ENCODE measurements around the gene WWOX.

The WWOX gene

GRCh38 chr16:78560997-78561396, 461.5 kb downstream of the WWOX start:
- Histone ChIP-seq H3K9me3 (ENCODE audit: insufficient read depth, low read length, severe bottlenecking) (no peaks in the 10 kb centered on the region), H3K9ac (ENCODE audit: low read depth, low read length) (no peak overlapping the region), H3K4me3 (ENCODE audit: low read depth in 1 of 2, low read length in 2 of 2) (no peak overlapping the region), H3K36me3 (ENCODE audit: insufficient read depth, low read length) (no peaks in the 10 kb centered on the region), H3K27ac (ENCODE audit: low read length) (no peak overlapping the region), H3K4me2 (ENCODE audit: insufficient read depth, low read length) (no peak overlapping the region), H2AFZ (ENCODE audit: low read depth, low read length) (no peak overlapping the region), H4K20me1 (ENCODE audit: insufficient read depth, low read length) (no peaks in the 10 kb centered on the region), H3K4me1 (ENCODE audit: insufficient read depth, low read length) (peaks cover 10% of the 10 kb centered on the region), H3K27me3 (ENCODE audit: insufficient read depth, low read length, poor library complexity) (no peaks in the 10 kb centered on the region), H3K79me2 (ENCODE audit: insufficient read depth, low read length) (no peaks in the 10 kb centered on the region)
- DNase-seq (no peak), ATAC-seq (ENCODE audit: insufficient read depth, low read depth) (no peak)
- no peak for TF ChIP-seq EZH2 (IDR thresholded peaks at IDR 0.05; ENCODE audit: borderline replicate concordance, low read depth, low read length, severe bottlenecking)
- TF ChIP-seq, protein P1, sequence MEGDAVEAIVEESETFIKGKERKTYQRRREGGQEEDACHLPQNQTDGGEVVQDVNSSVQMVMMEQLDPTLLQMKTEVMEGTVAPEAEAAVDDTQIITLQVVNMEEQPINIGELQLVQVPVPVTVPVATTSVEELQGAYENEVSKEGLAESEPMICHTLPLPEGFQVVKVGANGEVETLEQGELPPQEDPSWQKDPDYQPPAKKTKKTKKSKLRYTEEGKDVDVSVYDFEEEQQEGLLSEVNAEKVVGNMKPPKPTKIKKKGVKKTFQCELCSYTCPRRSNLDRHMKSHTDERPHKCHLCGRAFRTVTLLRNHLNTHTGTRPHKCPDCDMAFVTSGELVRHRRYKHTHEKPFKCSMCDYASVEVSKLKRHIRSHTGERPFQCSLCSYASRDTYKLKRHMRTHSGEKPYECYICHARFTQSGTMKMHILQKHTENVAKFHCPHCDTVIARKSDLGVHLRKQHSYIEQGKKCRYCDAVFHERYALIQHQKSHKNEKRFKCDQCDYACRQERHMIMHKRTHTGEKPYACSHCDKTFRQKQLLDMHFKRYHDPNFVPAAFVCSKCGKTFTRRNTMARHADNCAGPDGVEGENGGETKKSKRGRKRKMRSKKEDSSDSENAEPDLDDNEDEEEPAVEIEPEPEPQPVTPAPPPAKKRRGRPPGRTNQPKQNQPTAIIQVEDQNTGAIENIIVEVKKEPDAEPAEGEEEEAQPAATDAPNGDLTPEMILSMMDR (IDR thresholded peaks at IDR 0.05; ENCODE audit: borderline replicate concordance, extremely low read depth, low read length, poor library complexity, severe bottlenecking) = no peak

- ATAC-seq (ENCODE audit: insufficient read depth, low read depth) (no peak), DNase-seq (no peak)
- TF ChIP-seq, protein P1 (IDR thresholded peaks at IDR 0.05; ENCODE audit: borderline replicate concordance, extremely low read depth, low read length, poor library complexity, severe bottlenecking) = no peak
- no peak for TF ChIP-seq EZH2 (IDR thresholded peaks at IDR 0.05; ENCODE audit: borderline replicate concordance, low read depth, low read length, severe bottlenecking)
- H3K79me2 ChIP-seq (ENCODE audit: insufficient read depth, low read length) = no peaks in the 10 kb centered on the region
- no peaks in the 10 kb centered on the region for H3K27me3 ChIP-seq (ENCODE audit: insufficient read depth, low read length, poor library complexity)
- H3K4me3 ChIP-seq (ENCODE audit: low read depth in 1 of 2, low read length in 2 of 2) = no peak overlapping the region
- no peak overlapping the region for H3K27ac ChIP-seq (ENCODE audit: low read length)
- peaks cover 22% of the 10 kb centered on the region for H3K4me1 ChIP-seq (ENCODE audit: insufficient read depth, low read length)
- no peaks in the 10 kb centered on the region for H3K9me3 ChIP-seq (ENCODE audit: insufficient read depth, low read length, severe bottlenecking)
- no peaks in the 10 kb centered on the region for H3K36me3 ChIP-seq (ENCODE audit: insufficient read depth, low read length)
- H4K20me1 ChIP-seq (ENCODE audit: insufficient read depth, low read length) = no peaks in the 10 kb centered on the region
- H2AFZ ChIP-seq (ENCODE audit: low read depth, low read length) = no peak overlapping the region
- H3K4me2 ChIP-seq (ENCODE audit: insufficient read depth, low read length) = no peak overlapping the region
- H3K9ac ChIP-seq (ENCODE audit: low read depth, low read length) = no peak overlapping the region
Observed at GRCh38 chr16:78562111-78562510, 462.7 kb downstream of the WWOX start.

DNA sequence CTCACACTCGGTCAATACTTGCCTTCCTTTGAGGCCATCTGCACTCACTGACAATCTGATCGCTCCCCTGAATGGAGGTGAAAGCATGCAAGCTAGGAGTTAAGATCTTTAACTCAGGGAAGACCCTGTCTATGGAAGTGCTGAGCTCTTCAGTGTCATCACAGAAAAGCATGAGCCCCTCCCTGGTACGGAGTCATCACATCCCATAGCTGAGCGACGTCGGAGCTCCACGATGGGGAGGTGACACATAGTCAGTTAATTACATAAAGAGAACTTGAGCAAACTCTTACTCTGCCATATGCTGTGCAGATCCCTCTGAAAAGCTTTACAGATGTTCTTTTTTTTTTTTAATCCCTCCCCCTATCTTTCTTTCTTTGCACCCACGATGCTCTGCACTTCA, 463.2 kb downstream of the WWOX start:
- no peaks in the 10 kb centered on the region for H3K79me2 ChIP-seq (ENCODE audit: insufficient read depth, low read length)
- H3K27ac ChIP-seq (ENCODE audit: low read length) = no peak overlapping the region
- no peak for ATAC-seq (ENCODE audit: insufficient read depth, low read depth)
- H3K4me3 ChIP-seq (ENCODE audit: low read depth in 1 of 2, low read length in 2 of 2) = no peak overlapping the region
- no peak for TF ChIP-seq EZH2 (IDR thresholded peaks at IDR 0.05; ENCODE audit: borderline replicate concordance, low read depth, low read length, severe bottlenecking)
- TF ChIP-seq, protein P1 (IDR thresholded peaks at IDR 0.05; ENCODE audit: borderline replicate concordance, extremely low read depth, low read length, poor library complexity, severe bottlenecking) = no peak
- H3K9ac ChIP-seq (ENCODE audit: low read depth, low read length) = no peak overlapping the region
- H3K4me2 ChIP-seq (ENCODE audit: insufficient read depth, low read length) = no peak overlapping the region
- H3K9me3 ChIP-seq (ENCODE audit: insufficient read depth, low read length, severe bottlenecking) = no peaks in the 10 kb centered on the region
- no peaks in the 10 kb centered on the region for H3K27me3 ChIP-seq (ENCODE audit: insufficient read depth, low read length, poor library complexity)
- peaks cover 25% of the 10 kb centered on the region for H3K4me1 ChIP-seq (ENCODE audit: insufficient read depth, low read length)
- H4K20me1 ChIP-seq (ENCODE audit: insufficient read depth, low read length) = no peaks in the 10 kb centered on the region
- H2AFZ ChIP-seq (ENCODE audit: low read depth, low read length) = no peak overlapping the region
- H3K36me3 ChIP-seq (ENCODE audit: insufficient read depth, low read length) = no peaks in the 10 kb centered on the region
- no peak for DNase-seq

- TF ChIP-seq, protein P1 (IDR thresholded peaks at IDR 0.05; ENCODE audit: borderline replicate concordance, extremely low read depth, low read length, poor library complexity, severe bottlenecking) = no peak
- no peak for TF ChIP-seq EZH2 (IDR thresholded peaks at IDR 0.05; ENCODE audit: borderline replicate concordance, low read depth, low read length, severe bottlenecking)
- H3K9me3 ChIP-seq (ENCODE audit: insufficient read depth, low read length, severe bottlenecking) = no peaks in the 10 kb centered on the region
- no peaks in the 10 kb centered on the region for H4K20me1 ChIP-seq (ENCODE audit: insufficient read depth, low read length)
- H3K27ac ChIP-seq (ENCODE audit: low read length) = no peak overlapping the region
- peaks cover 25% of the 10 kb centered on the region for H3K4me1 ChIP-seq (ENCODE audit: insufficient read depth, low read length)
- no peak for DNase-seq
- H2AFZ ChIP-seq (ENCODE audit: low read depth, low read length) = no peak overlapping the region
- H3K36me3 ChIP-seq (ENCODE audit: insufficient read depth, low read length) = no peaks in the 10 kb centered on the region
- no peak overlapping the region for H3K4me3 ChIP-seq (ENCODE audit: low read depth in 1 of 2, low read length in 2 of 2)
- no peak overlapping the region for H3K4me2 ChIP-seq (ENCODE audit: insufficient read depth, low read length)
- H3K79me2 ChIP-seq (ENCODE audit: insufficient read depth, low read length) = no peaks in the 10 kb centered on the region
- no peaks in the 10 kb centered on the region for H3K27me3 ChIP-seq (ENCODE audit: insufficient read depth, low read length, poor library complexity)
- no peak overlapping the region for H3K9ac ChIP-seq (ENCODE audit: low read depth, low read length)
- no peak for ATAC-seq (ENCODE audit: insufficient read depth, low read depth)
Observed at GRCh38 chr16:78563905-78564304, 464.5 kb downstream of the WWOX start.
